GM12801 (cell line): ENCODE data around the gene PDE7B.

Experiments used
- CTCF ChIP-seq: IDR thresholded peaks from one replicate; pipeline ENCODE4 v1.5.1; 2011; ENCODE audit warnings: control low read depth; ENCODE audit not compliant: insufficient read length; ENCODE audit errors: extremely low read depth

PDE7B gene

GRCh38 chr6:135936606-135937005 is 85.1 kb downstream of the PDE7B start:
- no peak for TF ChIP-seq CTCF

- TF ChIP-seq CTCF: no peak
Observed at GRCh38 chr6:135937106-135937505, 85.6 kb downstream of the PDE7B start.

- TF ChIP-seq CTCF: no peak
Observed at GRCh38 chr6:135938576-135939207, 87.2 kb downstream of the PDE7B start.

GRCh38 chr6:135939208-135939591 is 87.7 kb downstream of the PDE7B start:
- TF ChIP-seq CTCF: no peak

- no peak for TF ChIP-seq CTCF
Observed at GRCh38 chr6:135940616-135941167, 89.2 kb downstream of the PDE7B start.

GRCh38 chr6:135941275-135942025 is 89.9 kb downstream of the PDE7B start:
- TF ChIP-seq CTCF: no peak

- TF ChIP-seq CTCF: no peak
Observed at GRCh38 chr6:135944120-135944519, 92.6 kb downstream of the PDE7B start.
